DLD1 (cell line): ENCODE data around the gene BTBD8.
"Not testable (repeated sequence)": the region's sequence is repeated elsewhere in the genome, so short reads cannot be mapped to it uniquely, and the experiment has no call there.

ENCODE experiments used
- in situ Hi-C: cut with HindIII; loops from 2 replicates; pipeline ENCODE4 v1.10.0; 2017; ENCODE audit warnings: low sequenced_read_pairs

Gene BTBD8

GRCh38 chr1:92080128-92080985 lies at the start of gene BTBD8:
Gene BTBD8, plus strand, starts transcription at chr1:92080345. Its CDS starts 227 bp downstream, at chr1:92080572.
- in situ Hi-C loops, result no loop called here

GRCh38 chr1:92030656-92031107 lies 49.5 kb upstream of the BTBD8 start:
- in situ Hi-C loops, result no loop called here

- in situ Hi-C loops, result no loop called here
Measured at GRCh38 chr1:92031281-92032110, 48.6 kb upstream of the BTBD8 start.

GRCh38 chr1:92037400-92037799 lies 42.7 kb upstream of the BTBD8 start:
- in situ Hi-C loops, result no loop called here

GRCh38 chr1:92038695-92039346 lies 41.3 kb upstream of the BTBD8 start:
- in situ Hi-C loops, result no loop called here

GRCh38 chr1:92040971-92041370 lies 39.2 kb upstream of the BTBD8 start:
- in situ Hi-C loops, result no loop called here

GRCh38 chr1:92043621-92044020 lies 36.5 kb upstream of the BTBD8 start:
- in situ Hi-C loops, result no loop called here

DNA sequence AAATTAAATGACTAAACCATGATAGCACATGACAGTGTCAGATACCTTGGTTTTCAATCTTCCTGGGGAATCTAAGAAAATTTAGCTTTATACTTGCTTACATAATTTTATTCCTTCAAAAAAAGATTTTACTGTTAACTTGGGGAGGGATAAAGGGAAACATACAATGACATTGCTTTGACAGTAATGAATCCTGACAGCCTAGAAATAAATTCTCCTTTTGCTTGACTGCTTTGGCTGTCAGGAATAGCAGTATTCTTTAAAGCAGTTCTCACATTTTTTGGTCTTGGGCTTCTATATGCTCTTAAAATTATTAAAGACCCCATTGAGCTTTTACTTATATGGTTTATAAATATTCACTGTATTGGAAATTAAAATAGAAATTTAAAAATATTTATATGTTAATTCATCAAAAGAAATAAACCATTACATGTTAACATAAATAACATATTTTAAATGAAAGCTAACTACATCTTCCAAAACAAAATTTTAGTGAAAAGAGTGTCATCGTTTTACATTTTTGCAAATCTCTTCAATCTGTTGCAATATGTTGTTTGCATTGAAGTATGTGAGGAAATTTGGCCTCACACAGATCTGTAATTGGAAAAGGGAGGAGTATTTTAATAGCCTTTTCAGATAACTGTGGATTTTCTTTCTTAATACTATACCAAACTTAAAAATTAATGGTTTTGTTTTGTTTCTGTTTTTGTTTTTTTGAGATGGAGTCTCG lies 34.2 kb upstream of the BTBD8 start:
- in situ Hi-C loops, result no loop called here

DNA sequence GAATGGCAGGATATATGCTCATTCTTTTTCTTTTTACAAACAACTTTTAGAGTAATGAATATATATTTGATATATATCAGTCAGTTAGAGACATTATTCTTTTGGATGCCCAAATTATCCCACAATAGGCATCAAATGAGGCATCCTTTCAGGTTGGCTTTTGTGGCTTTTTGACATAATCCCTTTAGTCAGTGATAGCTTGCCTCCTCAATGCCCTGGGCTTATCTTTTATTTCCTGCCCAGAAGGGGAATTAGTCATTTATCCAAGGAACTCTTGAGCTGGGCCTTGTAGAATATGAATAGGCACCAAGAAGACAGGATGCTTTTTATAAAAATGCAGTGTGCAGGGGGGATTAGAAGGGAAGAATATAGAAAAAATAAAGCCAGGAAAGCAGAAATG lies 28.2 kb upstream of the BTBD8 start:
- in situ Hi-C loops, result no loop called here

DNA sequence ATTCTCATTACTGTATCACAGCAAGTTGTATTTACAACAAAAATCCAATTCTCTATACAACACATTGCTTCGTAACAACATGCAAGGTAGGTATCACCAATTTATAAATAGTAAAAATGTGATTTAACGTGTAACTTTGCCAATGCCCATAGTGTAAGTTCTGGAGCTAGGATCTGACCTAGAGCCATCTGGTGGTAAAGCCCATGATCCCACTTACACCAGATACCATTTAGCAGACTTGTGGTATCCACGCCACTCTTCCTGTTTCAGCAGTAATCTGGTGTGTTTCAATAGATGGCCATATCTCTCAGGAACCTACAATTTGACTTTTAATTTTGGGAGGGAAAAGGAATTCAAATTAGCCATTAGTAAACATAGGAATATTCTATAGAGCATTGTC lies 15.1 kb upstream of the BTBD8 start:
- in situ Hi-C loops, result no loop called here

GRCh38 chr1:92066321-92066720 lies 13.8 kb upstream of the BTBD8 start:
- in situ Hi-C loops, result no loop called here

- in situ Hi-C loops, result no loop called here
Measured at GRCh38 chr1:92070892-92071291, 9.3 kb upstream of the BTBD8 start.

GRCh38 chr1:92074446-92074845 lies 5.7 kb upstream of the BTBD8 start:
- in situ Hi-C loops, result not testable (repeated sequence)

DNA sequence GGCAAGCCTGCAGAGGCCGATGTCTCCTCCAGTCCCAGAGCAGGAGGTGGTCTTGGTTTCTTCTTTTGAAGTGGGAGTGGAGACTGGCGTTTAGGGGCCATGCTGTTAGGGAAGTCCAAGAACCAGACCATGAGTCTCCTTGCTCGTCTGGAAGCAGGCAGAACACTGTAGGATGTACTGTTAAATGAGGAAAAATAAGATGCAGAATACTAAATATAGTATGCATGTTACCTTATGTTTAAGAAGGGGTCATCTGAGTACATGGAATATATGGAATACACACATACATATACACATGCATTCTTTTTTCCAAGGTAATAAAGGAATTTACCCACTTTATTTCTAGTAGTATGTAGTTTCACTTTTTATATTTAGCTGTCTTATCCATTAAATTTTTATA lies 4.8 kb upstream of the BTBD8 start, which contains the start of gene SETSIP:
Gene SETSIP, minus strand, starts transcription at position 101 of the 400 bp plus-strand sequence. Its CDS starts 0 bp downstream, at position 101.
- in situ Hi-C loops, result no loop called here

DNA sequence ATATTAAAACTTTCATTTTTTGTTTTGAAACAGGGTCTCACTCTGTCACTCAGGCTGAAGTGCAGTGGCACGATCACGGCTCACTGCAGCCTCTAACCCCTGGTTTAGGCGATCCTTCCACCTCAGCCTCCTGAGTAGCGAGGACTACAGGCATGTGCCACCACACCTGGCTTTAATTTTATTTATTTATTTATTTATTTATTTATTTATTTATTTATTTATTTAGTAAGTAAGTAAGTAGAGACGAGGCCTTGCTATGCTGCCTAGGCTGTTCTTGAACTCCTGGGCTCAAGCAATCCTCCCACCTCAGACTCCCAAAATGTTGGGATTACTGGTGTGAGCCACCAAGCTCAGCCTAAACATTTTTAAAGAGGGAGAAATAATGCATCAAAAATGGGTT lies 3.8 kb upstream of the BTBD8 start:
- in situ Hi-C loops, result no loop called here

DNA sequence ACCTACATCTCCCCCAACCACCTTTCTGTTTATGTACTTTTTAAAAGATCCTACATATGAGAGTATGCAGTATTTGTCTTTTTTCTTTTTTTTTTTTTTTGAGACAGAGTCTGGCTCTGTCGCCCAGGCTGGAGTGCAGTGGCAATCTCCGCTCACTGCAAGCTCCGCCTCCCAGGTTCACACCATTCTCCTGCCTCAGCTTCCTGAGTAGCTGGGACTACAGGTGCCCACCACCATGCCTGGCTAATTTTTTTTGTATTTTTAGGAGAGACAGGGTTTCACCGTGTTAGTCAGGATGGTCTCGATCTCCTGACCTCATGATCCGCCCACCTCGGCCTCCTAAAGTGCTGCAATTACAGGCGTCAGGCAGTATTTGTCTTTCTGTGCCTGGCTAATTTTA lies 2.1 kb upstream of the BTBD8 start:
- in situ Hi-C loops, result not testable (repeated sequence)

- in situ Hi-C loops, result no loop called here
Measured at GRCh38 chr1:92079441-92079840, 704 bp upstream of the BTBD8 start.

- in situ Hi-C loops, result no loop called here
Measured at GRCh38 chr1:92081031-92081430, 886 bp downstream of the BTBD8 start.

DNA sequence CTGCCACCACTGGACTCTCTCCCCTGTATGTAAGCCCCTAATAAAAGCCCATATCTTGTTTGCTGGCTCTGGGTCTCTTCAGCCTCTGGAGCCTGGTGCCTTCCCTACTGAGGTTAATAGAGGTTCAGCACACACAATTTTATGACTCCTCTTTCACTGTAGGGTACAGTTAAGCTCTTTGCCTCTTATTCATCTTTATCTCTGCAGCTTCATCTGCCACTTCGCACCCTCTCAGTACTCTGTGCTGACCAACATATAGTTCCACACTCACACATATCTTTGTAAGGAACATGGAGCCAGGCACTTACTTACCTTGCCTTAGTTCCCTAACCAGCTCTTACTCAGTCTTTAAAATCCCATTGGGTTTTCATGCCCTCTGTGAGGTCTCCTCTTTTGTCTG lies 4.5 kb downstream of the BTBD8 start:
- in situ Hi-C loops, result no loop called here

- in situ Hi-C loops, result no loop called here
Measured at GRCh38 chr1:92085727-92086126, 5.6 kb downstream of the BTBD8 start.

GRCh38 chr1:92087542-92087941 lies 7.4 kb downstream of the BTBD8 start:
- in situ Hi-C loops, result no loop called here
